Ascending aorta (tissue), 2 donors: ENCODE measurements around the gene FUT1. TPM values are rescaled to one million over a fixed set of nuclear protein-coding genes. Genes with fewer than 3 reads are reported as not detected.

Experiments used
- DNase-seq, 2 donors: peaks; one replicate each; pipeline ENCODE4 v3.0.0-alpha.2; 2019; ENCODE audit warnings: low spot score in 2 of 2
- H3K27ac ChIP-seq, 2 donors: fragments of 200-600 bp; sonication (generic); one replicate each; pipeline ENCODE4 v1.5.1; 2016 to 2017; ENCODE audit warnings: mild to moderate bottlenecking in 1 of 2
- H3K27me3 ChIP-seq: fragments of 200-600 bp; sonication (generic); one replicate; pipeline ENCODE4 v1.5.1; 2017
- H3K36me3 ChIP-seq, 2 donors: fragments of 200-600 bp; sonication (generic); one replicate each; pipeline ENCODE4 v1.5.1; 2016
- H3K4me1 ChIP-seq, 2 donors: fragments of 200-600 bp; sonication (generic); one replicate each; pipeline ENCODE4 v1.5.1; 2016 to 2017; ENCODE audit warnings: mild to moderate bottlenecking in 1 of 2
- H3K4me3 ChIP-seq, 2 donors: fragments of 200-600 bp; sonication (generic); one replicate each; pipeline ENCODE4 v1.5.1; 2016 to 2017; ENCODE audit warnings: mild to moderate bottlenecking in 1 of 2
- H3K9me3 ChIP-seq, 2 donors: fragments of 200-600 bp; sonication (generic); one replicate each; pipeline ENCODE4 v1.5.1; 2016
- intact Hi-C: fragments of 100-400 bp; cut with DNase I; formaldehyde crosslinking; loops from one replicate; pipeline ENCODE4 v1.15.1; 2023
- total RNA-seq: library from RNA; depleted of rRNA; stranded (reverse); fragments of >200 nt; gene quantifications from one replicate; pipeline ENCODE4 v1.1.0, GENCODE V29; 2016
- TF ChIP-seq, protein P1 (sequence below), 3 experiments: fragments of 200-600 bp in 2 of 3; fragments of 450-650 bp in 1 of 3; sonication (generic) in 2 of 3; IDR thresholded peaks; one replicate each; pipeline ENCODE4 v1.5.1; 2016 to 2019; ENCODE audit warnings: antibody characterized with exemption in 3 of 3, mild to moderate bottlenecking in 1 of 3, moderate library complexity in 1 of 3

FUT1 gene
- total RNA-seq, 1 donor from 2014 or later: 3.8 TPM

DNA sequence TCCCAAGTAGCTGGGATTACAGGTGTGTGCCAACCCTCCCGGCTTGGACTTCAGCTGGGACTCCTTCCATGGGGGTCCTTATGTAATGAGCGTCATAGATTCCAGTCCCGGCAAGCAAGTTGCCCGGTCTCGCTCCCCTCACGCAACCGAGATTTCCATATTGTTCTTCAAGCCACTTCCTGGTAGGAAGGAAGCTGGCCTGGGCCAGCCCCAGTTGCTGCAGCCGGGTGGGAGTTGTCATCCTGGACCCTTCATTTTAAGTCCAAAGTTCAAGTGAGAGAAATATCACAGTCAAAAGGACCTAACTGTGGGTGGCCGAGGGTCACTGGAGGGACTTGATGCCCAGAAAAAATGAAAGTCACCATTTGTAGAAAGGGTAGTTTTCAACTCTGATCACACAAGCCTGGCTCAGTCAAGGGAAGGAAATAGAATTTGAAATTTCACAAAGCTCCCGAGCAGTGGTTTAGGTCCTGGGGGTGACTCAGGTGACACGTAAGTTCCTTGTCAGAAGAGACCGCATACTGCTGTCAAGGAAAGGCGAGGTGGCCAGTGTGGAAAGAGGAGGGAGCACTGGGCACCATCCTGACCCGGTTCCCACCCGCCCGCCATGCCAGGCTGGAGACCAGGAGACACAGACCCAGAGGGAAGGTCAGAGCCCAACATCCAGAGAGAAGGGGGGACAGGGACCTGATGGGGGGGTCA lies 8.2 kb upstream of the FUT1 start:
- no peak overlapping the region for H3K4me3 ChIP-seq
- no peak overlapping the region for H3K27ac ChIP-seq
- no peaks in the 10 kb centered on the region for H3K27me3 ChIP-seq
- no peaks in the 10 kb centered on the region for H3K4me1 ChIP-seq
- no peaks in the 10 kb centered on the region for H3K36me3 ChIP-seq
- DNase-seq: no peak
- H3K9me3 ChIP-seq: no peaks in the 10 kb centered on the region
- TF ChIP-seq, protein P1, sequence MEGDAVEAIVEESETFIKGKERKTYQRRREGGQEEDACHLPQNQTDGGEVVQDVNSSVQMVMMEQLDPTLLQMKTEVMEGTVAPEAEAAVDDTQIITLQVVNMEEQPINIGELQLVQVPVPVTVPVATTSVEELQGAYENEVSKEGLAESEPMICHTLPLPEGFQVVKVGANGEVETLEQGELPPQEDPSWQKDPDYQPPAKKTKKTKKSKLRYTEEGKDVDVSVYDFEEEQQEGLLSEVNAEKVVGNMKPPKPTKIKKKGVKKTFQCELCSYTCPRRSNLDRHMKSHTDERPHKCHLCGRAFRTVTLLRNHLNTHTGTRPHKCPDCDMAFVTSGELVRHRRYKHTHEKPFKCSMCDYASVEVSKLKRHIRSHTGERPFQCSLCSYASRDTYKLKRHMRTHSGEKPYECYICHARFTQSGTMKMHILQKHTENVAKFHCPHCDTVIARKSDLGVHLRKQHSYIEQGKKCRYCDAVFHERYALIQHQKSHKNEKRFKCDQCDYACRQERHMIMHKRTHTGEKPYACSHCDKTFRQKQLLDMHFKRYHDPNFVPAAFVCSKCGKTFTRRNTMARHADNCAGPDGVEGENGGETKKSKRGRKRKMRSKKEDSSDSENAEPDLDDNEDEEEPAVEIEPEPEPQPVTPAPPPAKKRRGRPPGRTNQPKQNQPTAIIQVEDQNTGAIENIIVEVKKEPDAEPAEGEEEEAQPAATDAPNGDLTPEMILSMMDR (IDR thresholded peaks at IDR 0.05): no peak
- intact Hi-C loops: no loop called here

DNA sequence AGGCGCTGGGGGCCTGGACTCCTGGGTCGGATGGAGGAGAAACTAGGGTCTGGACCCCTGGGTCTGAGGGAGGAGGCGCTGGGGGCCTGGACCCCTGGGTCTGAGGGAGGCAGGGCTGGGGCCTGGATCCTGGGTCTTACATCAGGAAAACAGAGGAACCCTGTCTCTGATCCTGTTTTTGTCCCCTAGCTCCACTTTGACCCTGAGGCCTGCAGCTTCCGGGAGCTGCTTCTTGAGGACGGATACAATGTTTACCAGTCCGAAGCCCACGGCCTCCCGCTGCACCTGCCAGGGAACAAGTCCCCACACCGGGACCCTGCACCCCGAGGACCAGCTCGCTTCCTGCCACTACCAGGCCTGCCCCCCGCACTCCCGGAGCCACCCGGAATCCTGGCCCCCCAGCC lies 5.3 kb upstream of the FUT1 start:
- no peak overlapping the region for H3K27ac ChIP-seq
- H3K4me1 ChIP-seq: peaks cover 0 to 2% of the 10 kb centered on the region in 2 donors
- intact Hi-C loops: no loop called here
- H3K4me3 ChIP-seq: no peak overlapping the region
- TF ChIP-seq, protein P1 (IDR thresholded peaks at IDR 0.05): no peak
- DNase-seq: no peak
- no peaks in the 10 kb centered on the region for H3K36me3 ChIP-seq
- no peaks in the 10 kb centered on the region for H3K9me3 ChIP-seq
- no peaks in the 10 kb centered on the region for H3K27me3 ChIP-seq

DNA sequence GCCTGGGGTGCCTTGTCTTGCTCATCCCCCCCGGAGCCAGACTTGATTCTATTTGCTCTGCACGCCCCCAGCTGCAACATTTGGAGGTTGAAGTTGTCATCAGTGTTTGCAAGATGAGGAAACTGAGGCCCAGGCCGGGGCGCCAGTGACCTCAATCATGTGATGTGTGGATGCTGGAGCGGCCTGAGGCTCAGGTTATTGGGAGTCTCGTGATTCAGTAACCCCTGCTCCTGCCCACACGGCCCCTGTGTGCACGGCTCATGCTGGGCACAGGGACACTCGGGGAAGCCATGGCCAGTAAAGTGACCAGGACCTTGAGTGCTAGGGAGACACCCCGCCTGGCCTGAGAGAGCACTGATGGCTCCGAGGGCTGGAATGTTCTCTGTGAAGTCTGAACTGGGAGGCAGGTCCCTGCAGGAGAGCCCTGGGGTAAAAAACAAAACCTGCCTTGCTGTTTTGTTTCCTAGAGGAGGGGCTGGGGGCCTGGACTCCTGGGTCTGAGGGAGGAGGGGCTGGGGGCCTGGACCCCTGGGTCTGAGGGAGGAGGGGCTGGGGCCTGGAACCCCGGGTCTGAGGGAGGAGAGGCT lies 4.7 kb upstream of the FUT1 start:
- H3K27ac ChIP-seq: no peak overlapping the region
- H3K27me3 ChIP-seq: no peaks in the 10 kb centered on the region
- no peak overlapping the region for H3K4me3 ChIP-seq
- intact Hi-C loops: no loop called here
- DNase-seq: no peak
- no peaks in the 10 kb centered on the region for H3K9me3 ChIP-seq
- H3K4me1 ChIP-seq: peaks cover 2 to 8% of the 10 kb centered on the region in 2 donors
- H3K36me3 ChIP-seq: no peaks in the 10 kb centered on the region
- TF ChIP-seq, protein P1 (IDR thresholded peaks at IDR 0.05): no peak

DNA sequence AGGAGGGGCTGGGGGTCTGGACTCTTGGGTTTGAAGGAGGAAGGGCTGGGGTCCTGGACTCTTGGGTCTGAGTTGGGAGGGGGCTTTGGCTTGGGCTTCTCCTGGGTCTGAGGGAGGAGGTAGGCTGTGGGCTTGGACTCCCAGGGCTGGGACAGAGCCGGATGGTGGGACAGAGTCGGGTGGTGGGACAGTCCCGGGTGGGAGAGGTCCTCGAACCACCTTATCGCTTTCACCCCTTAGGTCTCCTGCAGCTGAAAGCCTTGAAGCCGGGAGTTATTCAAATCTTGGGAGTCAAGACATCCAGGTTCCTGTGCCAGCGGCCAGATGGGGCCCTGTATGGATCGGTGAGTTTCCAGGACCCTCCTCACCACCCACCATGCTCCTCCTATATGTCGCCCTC lies 4.2 kb upstream of the FUT1 start:
- H3K4me1 ChIP-seq: peaks cover 3 to 9% of the 10 kb centered on the region in 2 donors
- no peak overlapping the region for H3K27ac ChIP-seq
- no peak for DNase-seq
- H3K36me3 ChIP-seq: no peaks in the 10 kb centered on the region
- TF ChIP-seq, protein P1 (IDR thresholded peaks at IDR 0.05): no peak
- no peak overlapping the region for H3K4me3 ChIP-seq
- no peaks in the 10 kb centered on the region for H3K9me3 ChIP-seq
- intact Hi-C loops: no loop called here
- H3K27me3 ChIP-seq: no peaks in the 10 kb centered on the region

DNA sequence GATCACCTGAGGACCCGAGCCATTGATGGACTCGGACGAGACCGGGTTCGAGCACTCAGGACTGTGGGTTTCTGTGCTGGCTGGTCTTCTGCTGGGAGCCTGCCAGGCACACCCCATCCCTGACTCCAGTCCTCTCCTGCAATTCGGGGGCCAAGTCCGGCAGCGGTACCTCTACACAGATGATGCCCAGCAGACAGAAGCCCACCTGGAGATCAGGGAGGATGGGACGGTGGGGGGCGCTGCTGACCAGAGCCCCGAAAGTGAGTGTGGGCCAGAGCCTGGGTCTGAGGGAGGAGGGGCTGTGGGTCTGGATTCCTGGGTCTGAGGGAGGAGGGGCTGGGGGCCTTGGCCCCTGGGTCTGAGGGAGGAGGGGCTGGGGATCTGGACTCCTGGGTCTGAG lies 3.8 kb upstream of the FUT1 start:
- Histone ChIP-seq H3K4me3 (no peak overlapping the region), H3K4me1 (peaks cover 3 to 9% of the 10 kb centered on the region in 2 donors), H3K27me3 (no peaks in the 10 kb centered on the region), H3K9me3 (no peaks in the 10 kb centered on the region), H3K36me3 (no peaks in the 10 kb centered on the region), H3K27ac (no peak overlapping the region)
- TF ChIP-seq, protein P1 (IDR thresholded peaks at IDR 0.05): no peak
- no peak for DNase-seq
- intact Hi-C loops: no loop called here
